ENCODE measurements around the gene VEZT.

DNA sequence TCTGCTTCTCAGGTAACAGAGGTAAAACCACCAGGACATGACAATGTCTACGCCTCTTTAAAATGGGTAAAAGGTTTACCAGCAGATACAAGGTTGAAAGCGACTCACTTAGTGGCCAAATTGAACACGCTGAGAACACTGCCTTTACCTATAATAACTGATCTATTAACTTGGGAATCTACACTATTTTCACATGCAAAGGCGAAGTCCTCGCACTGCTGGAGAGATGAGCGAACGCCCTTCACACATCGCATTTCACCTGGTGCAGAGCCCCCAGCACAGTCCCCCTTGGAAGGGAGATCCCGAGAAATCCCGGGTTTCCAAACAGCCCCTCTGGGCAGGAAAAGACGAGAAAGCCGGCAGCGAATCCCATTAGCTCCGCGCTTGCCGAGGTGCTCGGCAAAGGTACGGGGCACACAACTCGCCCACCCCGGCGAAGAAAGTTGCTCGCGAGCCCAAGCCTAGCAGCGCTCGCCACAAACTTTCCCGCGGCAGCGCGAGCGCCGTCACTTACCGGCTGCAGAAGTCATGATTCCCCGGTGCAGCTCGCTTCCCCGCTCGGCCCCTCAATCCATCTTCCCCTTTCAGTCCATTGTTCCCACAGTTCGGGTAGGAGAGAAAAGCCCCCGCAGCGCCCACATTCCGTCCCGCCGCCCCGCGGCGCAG, 763 bp upstream of the VEZT start:
- TF ChIP-seq FOXK2 (IDR thresholded peaks at IDR 0.05) (no peak), ZNF384 (IDR thresholded peaks at IDR 0.05) (no peak), TARDBP (IDR thresholded peaks at IDR 0.05) (no peak), FOXA1 (IDR thresholded peaks at IDR 0.05) (no peak), ELF4 (IDR thresholded peaks at IDR 0.05) (no peak), LEF1 (IDR thresholded peaks at IDR 0.05; ENCODE audit: borderline replicate concordance) (no peak), SUZ12 (IDR thresholded peaks at IDR 0.05) (no peak), SP1 (IDR thresholded peaks at IDR 0.05) (no peak), CTBP1 (IDR thresholded peaks at IDR 0.05; ENCODE audit: borderline replicate concordance) (no peak), FOXM1 (IDR thresholded peaks at IDR 0.05; ENCODE audit: borderline replicate concordance) (no peak)
- TF ChIP-seq, protein P1, sequence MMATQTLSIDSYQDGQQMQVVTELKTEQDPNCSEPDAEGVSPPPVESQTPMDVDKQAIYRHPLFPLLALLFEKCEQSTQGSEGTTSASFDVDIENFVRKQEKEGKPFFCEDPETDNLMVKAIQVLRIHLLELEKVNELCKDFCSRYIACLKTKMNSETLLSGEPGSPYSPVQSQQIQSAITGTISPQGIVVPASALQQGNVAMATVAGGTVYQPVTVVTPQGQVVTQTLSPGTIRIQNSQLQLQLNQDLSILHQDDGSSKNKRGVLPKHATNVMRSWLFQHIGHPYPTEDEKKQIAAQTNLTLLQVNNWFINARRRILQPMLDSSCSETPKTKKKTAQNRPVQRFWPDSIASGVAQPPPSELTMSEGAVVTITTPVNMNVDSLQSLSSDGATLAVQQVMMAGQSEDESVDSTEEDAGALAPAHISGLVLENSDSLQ (IDR thresholded peaks at IDR 0.05) = no peak
